Activated T-cell treated with anti-CD3 and anti-CD28 coated beads, Interleukin-2, amount 50 U/mL, for 24 hours (primary cell): ENCODE data around the gene RFX2.

Experiments
- DNase-seq: peaks from one replicate; pipeline ENCODE4 v3.0.0-alpha.2; 2020
- H3K27ac Mint-ChIP-seq: 2 replicates; pipeline ENCODE4 v1.8.0; 2020; ENCODE audit warnings: mild to moderate bottlenecking, mixed read lengths
- H3K27me3 Mint-ChIP-seq: 2 replicates; pipeline ENCODE4 v1.8.0; 2020; ENCODE audit warnings: mixed read lengths
- H3K36me3 Mint-ChIP-seq: 2 replicates; pipeline ENCODE4 v1.8.0; 2020; ENCODE audit warnings: low read depth, mixed read lengths
- H3K4me1 Mint-ChIP-seq: 2 replicates; pipeline ENCODE4 v1.8.0; 2020; ENCODE audit warnings: low read depth, mixed read lengths
- H3K4me3 Mint-ChIP-seq: 2 replicates; pipeline ENCODE4 v1.8.0; 2020; ENCODE audit warnings: mild to moderate bottlenecking, moderate library complexity, mixed read lengths
- H3K9me3 Mint-ChIP-seq: 2 replicates; pipeline ENCODE4 v1.8.0; 2020; ENCODE audit warnings: mixed read lengths

RFX2 gene

GRCh38 chr19:6097911-6098310 is 12.4 kb downstream of the RFX2 start:
- H3K27ac Mint-ChIP-seq, result no peak overlapping the region
- H3K4me3 Mint-ChIP-seq, result no peak overlapping the region

DNA sequence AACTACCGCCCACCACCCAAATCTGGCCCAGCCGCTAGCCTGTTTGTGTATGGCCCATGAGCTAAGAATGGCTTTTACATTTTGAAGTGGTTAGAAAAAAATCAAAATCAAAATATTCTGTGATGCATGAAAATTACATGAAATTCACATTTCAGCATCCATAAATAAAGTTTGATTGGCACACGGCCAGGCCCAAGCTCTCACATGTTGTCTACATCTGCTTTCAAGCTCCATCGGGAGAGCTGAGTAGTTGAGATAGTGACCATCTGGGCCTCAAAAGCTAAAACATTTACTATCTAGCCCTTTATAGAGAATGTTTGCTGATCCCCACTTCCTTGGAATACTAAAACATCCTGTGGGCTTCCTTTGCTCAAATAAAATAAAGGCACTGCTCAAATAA is 14.5 kb downstream of the RFX2 start:
- Mint-ChIP-seq H3K9me3 (peaks cover 5% of the 10 kb centered on the region), H3K27me3 (no peaks in the 10 kb centered on the region), H3K4me3 (no peak overlapping the region), H3K27ac (no peak overlapping the region), H3K4me1 (peaks cover 9% of the 10 kb centered on the region), H3K36me3 (peaks cover 6% of the 10 kb centered on the region)
- DNase-seq, result no peak

More at GRCh38 chr19:6097911-6098310, 12.4 kb downstream of the RFX2 start:
- Mint-ChIP-seq H3K4me1 (peaks cover 15% of the 10 kb centered on the region), H3K27me3 (no peaks in the 10 kb centered on the region), H3K9me3 (peaks cover 5% of the 10 kb centered on the region), H3K36me3 (peaks cover 6% of the 10 kb centered on the region)
- DNase-seq, result no peak

DNA sequence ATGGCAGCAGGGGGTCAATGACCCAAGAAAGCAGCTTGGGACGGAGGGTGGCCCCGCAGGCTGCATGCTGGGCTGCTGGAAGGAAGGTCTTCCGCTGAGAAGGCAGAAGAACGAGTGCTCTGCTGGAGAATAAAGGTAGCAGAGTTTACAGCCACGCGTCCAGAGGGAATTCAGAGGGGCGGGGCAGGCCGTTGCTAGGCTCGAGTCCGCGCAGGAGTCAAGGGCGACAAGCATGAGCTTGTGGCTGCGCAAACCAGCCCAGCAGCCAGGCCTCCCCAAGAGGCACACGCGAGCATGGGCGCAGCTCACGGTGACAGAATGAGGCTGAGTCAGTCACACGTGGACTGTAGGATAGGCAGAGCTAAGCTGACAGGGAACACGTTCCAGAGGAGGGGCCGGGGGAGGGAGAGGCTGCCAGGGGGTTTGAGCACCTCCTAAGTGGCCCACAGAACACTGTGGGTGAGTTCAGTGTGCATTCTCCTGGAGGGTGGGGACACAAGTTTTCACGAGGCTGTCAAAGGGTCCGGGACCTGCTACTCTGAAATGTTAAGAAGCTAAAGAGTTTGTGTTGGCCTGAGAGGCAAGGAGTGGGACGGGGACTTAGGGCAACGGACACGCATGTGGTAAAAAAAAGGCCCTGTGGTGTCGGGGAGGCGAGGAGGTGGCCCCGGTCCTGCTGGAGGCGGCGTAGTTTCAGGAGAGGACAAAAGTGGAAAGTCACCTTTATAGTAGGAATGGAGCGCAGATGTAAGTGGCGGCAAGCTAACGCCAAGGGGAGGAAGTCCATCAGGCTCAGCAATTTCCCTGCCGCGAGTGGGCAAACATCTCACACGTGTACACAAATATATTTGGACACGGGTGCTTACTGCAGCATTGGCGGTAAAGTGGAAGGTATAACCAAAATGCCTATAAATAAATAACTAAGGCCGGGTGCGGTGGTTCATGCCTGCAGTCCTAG is 17.7 kb downstream of the RFX2 start:
- H3K4me1 Mint-ChIP-seq, result peaks cover 8% of the 10 kb centered on the region

GRCh38 chr19:6091771-6092291 is 18.5 kb downstream of the RFX2 start:
- Mint-ChIP-seq H3K27me3 (peaks cover 3% of the 10 kb centered on the region), H3K27ac (no peak overlapping the region), H3K9me3 (no peaks in the 10 kb centered on the region), H3K4me3 (no peak overlapping the region), H3K4me1 (peaks cover 16% of the 10 kb centered on the region), H3K36me3 (no peaks in the 10 kb centered on the region)
- no peak for DNase-seq

More for the DNA sequence above, 17.7 kb downstream of the RFX2 start:
- Mint-ChIP-seq H3K4me3 (no peak overlapping the region), H3K9me3 (no peaks in the 10 kb centered on the region), H3K27ac (no peak overlapping the region), H3K27me3 (peaks cover 3% of the 10 kb centered on the region), H3K36me3 (no peaks in the 10 kb centered on the region)
- no peak for DNase-seq

GRCh38 chr19:6090634-6091033 is 19.7 kb downstream of the RFX2 start:
- Mint-ChIP-seq H3K27ac (no peak overlapping the region), H3K9me3 (no peaks in the 10 kb centered on the region), H3K36me3 (no peaks in the 10 kb centered on the region), H3K4me1 (peaks cover 24% of the 10 kb centered on the region), H3K4me3 (no peak overlapping the region), H3K27me3 (peaks cover 3% of the 10 kb centered on the region)
- DNase-seq, result no peak

DNA sequence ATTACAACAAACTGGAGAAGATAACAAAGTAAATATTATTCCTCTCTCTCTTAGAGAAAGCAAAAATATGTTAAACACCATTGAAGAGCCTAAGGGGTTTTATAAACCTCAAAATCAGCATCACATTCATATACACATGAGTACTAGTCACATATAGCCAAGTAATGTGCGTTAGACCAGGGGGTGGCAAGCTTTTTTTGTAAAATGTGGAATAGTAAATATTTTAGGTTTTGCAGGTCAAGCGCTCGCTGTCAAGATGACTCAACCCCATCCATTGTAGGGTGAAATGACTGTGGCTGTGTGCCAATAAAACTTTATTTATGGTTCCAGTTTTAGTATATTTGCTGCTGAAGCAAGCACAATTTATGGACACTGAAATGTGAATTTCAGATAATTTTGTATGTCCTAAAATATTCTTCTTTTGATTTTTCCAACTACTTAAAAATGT is 21.7 kb downstream of the RFX2 start:
- H3K27ac Mint-ChIP-seq, result no peak overlapping the region

GRCh38 chr19:6087074-6087571 is 23.2 kb downstream of the RFX2 start:
- Mint-ChIP-seq H3K4me1 (peaks cover 24% of the 10 kb centered on the region), H3K36me3 (no peaks in the 10 kb centered on the region), H3K27ac (peak overlapping the region; percentile 48), H3K27me3 (peaks cover 3% of the 10 kb centered on the region), H3K4me3 (peak overlapping the region; percentile 61), H3K9me3 (no peaks in the 10 kb centered on the region)
- peak; percentile 46 for DNase-seq

More for the DNA sequence above, 21.7 kb downstream of the RFX2 start:
- Mint-ChIP-seq H3K4me3 (no peak overlapping the region), H3K9me3 (no peaks in the 10 kb centered on the region), H3K36me3 (no peaks in the 10 kb centered on the region), H3K27me3 (peaks cover 3% of the 10 kb centered on the region), H3K4me1 (peaks cover 24% of the 10 kb centered on the region)
- DNase-seq, result no peak

DNA sequence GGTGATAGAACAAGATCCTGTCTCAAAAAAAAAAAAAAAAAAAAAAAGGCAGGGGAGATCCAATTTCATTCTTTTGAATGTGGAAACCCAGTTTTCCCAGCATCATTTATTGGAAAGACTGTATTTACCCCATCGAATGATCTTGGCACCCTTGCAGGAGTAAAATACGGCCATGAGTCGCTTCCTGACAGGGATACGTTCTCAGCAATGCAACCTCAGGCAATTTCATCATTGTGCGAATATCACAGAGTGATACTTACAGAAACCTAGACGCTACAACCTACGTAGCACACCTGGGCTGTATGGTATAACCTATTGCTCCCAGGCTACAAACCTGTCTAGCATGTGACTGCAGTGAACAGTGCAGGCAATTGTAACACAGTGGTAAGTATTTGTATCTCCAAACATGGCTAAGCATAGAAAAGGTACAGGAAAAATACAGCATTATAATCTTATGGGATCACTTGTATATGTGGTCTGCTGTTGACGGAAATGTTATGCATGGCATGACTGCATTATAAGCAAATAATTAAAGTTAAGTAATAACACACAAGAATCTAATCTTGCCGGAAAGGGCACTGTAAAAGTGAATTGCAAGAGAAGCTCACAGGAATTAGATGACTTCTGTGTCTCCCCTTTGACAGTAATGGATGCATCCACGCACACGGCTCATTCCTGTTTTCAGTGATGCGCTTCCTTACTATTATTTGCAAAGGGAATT is 24.1 kb downstream of the RFX2 start:
- DNase-seq, result no peak
- Mint-ChIP-seq H3K36me3 (no peaks in the 10 kb centered on the region), H3K9me3 (no peaks in the 10 kb centered on the region), H3K4me3 (peak overlapping the region; percentile 61), H3K4me1 (peaks cover 24% of the 10 kb centered on the region), H3K27ac (peak overlapping the region; percentile 48), H3K27me3 (peaks cover 3% of the 10 kb centered on the region)

DNA sequence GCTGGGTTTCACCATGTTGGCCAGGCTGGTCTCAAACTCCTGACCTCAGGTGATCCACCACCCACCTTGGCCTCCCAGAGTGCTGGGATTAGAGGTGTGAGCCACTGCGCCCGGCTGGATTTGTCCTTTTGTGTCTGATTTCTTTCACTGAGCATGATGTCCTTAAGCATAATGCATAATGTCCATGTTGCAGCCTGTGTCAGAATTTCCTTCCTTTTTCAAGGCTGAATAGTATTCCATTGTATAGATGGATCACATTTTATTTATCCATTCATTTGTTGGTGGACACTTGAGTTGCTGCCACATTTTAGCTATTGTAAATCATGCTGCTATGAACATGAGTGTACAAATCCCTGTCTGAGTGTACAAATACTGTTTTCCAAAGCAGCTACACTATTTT is 25.5 kb downstream of the RFX2 start:
- DNase-seq, result no peak
- peaks cover 3% of the 10 kb centered on the region for H3K27me3 Mint-ChIP-seq
- H3K4me3 Mint-ChIP-seq, result no peak overlapping the region
- H3K36me3 Mint-ChIP-seq, result no peaks in the 10 kb centered on the region
- no peak overlapping the region for H3K27ac Mint-ChIP-seq
- peaks cover 24% of the 10 kb centered on the region for H3K4me1 Mint-ChIP-seq
- no peaks in the 10 kb centered on the region for H3K9me3 Mint-ChIP-seq

GRCh38 chr19:6079107-6079506 is 31.2 kb downstream of the RFX2 start:
- H3K36me3 Mint-ChIP-seq, result no peaks in the 10 kb centered on the region

GRCh38 chr19:6078068-6078467 is 32.2 kb downstream of the RFX2 start:
- no peak for DNase-seq
- Mint-ChIP-seq H3K27ac (no peak overlapping the region), H3K36me3 (no peaks in the 10 kb centered on the region), H3K9me3 (no peaks in the 10 kb centered on the region), H3K27me3 (no peaks in the 10 kb centered on the region), H3K4me1 (no peaks in the 10 kb centered on the region), H3K4me3 (no peak overlapping the region)

More at GRCh38 chr19:6079107-6079506, 31.2 kb downstream of the RFX2 start:
- H3K27me3 Mint-ChIP-seq, result no peaks in the 10 kb centered on the region
- H3K27ac Mint-ChIP-seq, result no peak overlapping the region
- H3K9me3 Mint-ChIP-seq, result no peaks in the 10 kb centered on the region
- DNase-seq, result no peak
- no peaks in the 10 kb centered on the region for H3K4me1 Mint-ChIP-seq
- H3K4me3 Mint-ChIP-seq, result no peak overlapping the region

DNA sequence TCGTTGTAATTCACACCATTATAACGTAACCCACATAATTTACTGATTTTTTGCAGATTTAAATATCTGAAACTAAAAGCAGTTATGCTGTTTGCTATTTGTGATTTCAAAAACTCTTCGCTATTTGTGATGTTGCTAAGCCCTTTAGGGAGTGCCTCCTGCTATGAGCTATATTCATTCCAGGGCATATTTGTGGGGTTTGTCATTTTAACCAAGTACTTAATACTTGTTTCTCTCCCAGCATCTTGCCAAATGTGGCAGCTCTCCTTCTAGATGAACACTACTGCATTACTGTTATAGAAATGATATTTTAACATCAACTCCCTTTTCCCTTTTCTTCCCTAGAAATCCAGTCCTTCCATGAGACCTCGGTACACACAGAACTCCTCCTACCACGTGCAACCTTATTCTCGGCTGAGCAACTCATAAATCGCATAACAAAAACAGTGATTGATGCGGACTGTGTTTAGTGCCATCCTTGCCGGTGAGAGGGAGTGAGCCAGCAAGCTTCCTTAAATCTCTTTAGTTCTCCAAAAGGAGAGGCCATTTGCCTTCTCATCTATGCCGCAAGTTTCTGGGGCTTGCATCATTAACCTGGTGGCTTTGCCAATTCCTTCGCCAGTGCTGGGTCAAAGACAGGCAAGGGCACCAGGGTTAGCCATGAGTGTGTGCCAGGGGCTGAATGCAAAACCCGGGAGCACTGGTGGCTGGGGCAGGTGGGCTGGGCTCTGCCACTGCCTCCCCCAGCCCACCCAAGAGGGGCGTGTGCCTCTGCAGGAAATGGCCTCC is 33.4 kb downstream of the RFX2 start:
- Mint-ChIP-seq H3K27ac (no peak overlapping the region), H3K4me3 (no peak overlapping the region), H3K36me3 (no peaks in the 10 kb centered on the region), H3K4me1 (no peaks in the 10 kb centered on the region), H3K9me3 (no peaks in the 10 kb centered on the region), H3K27me3 (no peaks in the 10 kb centered on the region)
- DNase-seq, result no peak

DNA sequence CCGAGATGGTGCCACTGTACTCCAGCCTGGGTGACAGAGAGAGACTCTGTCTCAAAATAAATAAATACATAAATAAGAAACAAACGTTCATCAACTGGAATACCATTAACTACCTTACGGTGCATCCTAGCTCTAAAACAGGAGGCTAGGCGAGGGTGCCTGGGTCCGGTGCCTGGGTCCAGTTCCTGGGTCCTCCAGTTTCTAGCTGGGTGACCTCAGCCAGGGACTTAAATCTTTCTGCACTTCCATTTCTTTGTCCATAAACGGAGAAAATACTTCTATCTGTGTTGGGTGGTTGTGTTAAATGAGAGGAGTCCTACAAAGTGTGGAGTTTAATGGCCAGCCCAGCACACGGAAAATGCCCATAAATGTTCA is 34.0 kb downstream of the RFX2 start:
- Mint-ChIP-seq H3K9me3 (no peaks in the 10 kb centered on the region), H3K27me3 (no peaks in the 10 kb centered on the region), H3K36me3 (no peaks in the 10 kb centered on the region), H3K4me1 (no peaks in the 10 kb centered on the region), H3K27ac (no peak overlapping the region), H3K4me3 (no peak overlapping the region)
- no peak for DNase-seq
